ENCODE data around the gene CLDN19. TPM values are rescaled to one million over a fixed set of nuclear protein-coding genes. Genes with fewer than 3 reads are reported as not detected.
"Not testable (repeated sequence)": the region's sequence is repeated elsewhere in the genome, so short reads cannot be mapped to it uniquely, and the experiment has no call there.

The CLDN19 gene
- total and polyA plus RNA-seq, 4 donors: 0.39 to 0.94 TPM; not detected in 2

DNA sequence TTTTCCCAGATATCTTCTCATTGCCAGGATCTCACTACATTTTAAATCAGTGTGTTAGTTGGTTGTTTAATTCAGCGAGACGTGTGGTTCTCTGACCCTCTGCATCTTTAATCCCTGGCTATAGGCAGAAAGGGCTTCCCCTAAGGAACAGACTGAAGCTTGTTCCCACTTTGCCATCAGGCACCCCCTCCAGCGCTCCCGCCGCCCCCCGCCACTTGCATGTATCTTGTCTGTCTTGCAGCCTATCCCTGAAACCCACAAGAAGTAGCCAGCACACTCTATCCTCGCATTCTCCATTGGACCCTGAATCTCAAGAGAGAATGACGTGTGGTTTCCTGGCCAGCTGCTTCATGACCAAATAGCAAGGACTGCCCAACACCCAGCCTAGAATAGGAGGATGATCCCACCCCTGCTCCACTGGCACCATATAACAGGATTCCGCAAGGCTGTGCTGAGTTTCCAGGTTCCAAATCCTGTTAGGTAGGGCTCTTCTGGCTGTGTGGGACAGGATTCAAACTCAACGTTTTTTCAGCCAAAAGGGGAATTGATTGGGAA, 7.8 kb downstream of the CLDN19 start:
- intact Hi-C loops (cut with DNase I): no loop called here
- Histone ChIP-seq H3K27me3 (ENCODE audit: control insufficient read depth in 1 of 2, insufficient read depth in 2 of 2, low read length in 1 of 2) (no peaks in the 10 kb centered on the region), H3K4me3 (ENCODE audit: low read length in 2 of 2) (no peak overlapping the region), H3K27ac (ENCODE audit: low read depth in 1 of 2, low read length in 2 of 2) (no peak overlapping the region), H3K36me3 (ENCODE audit: control insufficient read depth in 1 of 2, insufficient read depth in 2 of 2, low read length in 1 of 2) (no peaks in the 10 kb centered on the region), H3K9me3 (ENCODE audit: control insufficient read depth, low read length) (no peaks in the 10 kb centered on the region), H3K4me1 (ENCODE audit: control insufficient read depth in 1 of 2, insufficient read depth in 2 of 2, low read length in 2 of 2) (no peaks in the 10 kb centered on the region)
- DNase-seq (peak in 1 of 2 donors; percentile 55), ATAC-seq (ENCODE audit: low FRiP score) (no peak)
- WGBS, 2 donors: 78 to 82% methylated on average over 10 of the region's 10 CpGs

DNA sequence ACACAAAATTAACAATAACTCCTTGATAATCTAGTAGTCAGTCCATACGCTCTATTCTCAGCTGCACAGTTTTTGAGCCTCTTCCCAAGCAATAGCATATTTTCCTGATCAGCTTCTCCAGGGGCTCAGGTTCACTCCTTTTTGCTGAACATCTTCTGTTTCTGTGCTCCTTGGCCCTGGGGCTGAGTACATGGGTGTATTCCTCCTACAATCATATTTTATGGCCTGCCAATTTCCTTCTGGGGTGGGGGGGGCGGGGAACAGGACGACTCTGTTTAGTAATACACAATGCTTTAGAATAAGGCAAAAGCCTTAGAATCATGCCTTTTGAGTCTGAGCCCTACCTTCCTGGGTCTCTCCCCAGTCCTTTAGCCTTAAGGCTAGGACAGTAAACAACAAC, 8.5 kb downstream of the CLDN19 start:
- no peaks in the 10 kb centered on the region for H3K27me3 ChIP-seq (ENCODE audit: control insufficient read depth in 1 of 2, insufficient read depth in 2 of 2, low read length in 1 of 2)
- H3K4me3 ChIP-seq (ENCODE audit: low read length in 2 of 2): no peak overlapping the region
- no peaks in the 10 kb centered on the region for H3K36me3 ChIP-seq (ENCODE audit: control insufficient read depth in 1 of 2, insufficient read depth in 2 of 2, low read length in 1 of 2)
- H3K4me1 ChIP-seq (ENCODE audit: control insufficient read depth in 1 of 2, insufficient read depth in 2 of 2, low read length in 2 of 2): no peaks in the 10 kb centered on the region
- 76 to 80% methylated on average over 3 of the region's 3 CpGs for WGBS, 2 donors
- H3K27ac ChIP-seq (ENCODE audit: low read depth in 1 of 2, low read length in 2 of 2): no peak overlapping the region
- DNase-seq (no peak), ATAC-seq (ENCODE audit: low FRiP score) (no peak)
- intact Hi-C loops (cut with DNase I): no loop called here
- H3K9me3 ChIP-seq (ENCODE audit: control insufficient read depth, low read length): no peaks in the 10 kb centered on the region

DNA sequence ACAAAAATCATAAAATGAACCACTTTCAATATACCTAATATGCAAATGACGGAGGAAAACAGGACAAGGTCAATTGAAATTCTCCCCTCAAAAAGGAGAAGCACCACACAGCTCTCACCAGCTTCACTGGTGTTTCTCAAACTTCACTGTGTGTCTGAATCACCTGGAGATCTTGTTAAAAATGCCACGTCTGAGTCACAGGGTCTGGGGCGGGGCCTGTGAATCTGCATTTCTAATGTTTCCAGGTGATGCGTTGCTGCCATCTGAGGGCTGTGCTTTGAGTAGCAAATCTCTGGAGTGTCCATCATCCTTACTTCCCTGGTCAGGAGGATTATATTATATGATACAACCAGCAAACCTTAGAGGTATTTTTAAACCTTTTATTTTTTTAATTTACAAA, 9.0 kb downstream of the CLDN19 start:
- intact Hi-C loops (cut with DNase I): no loop called here
- H3K9me3 ChIP-seq (ENCODE audit: control insufficient read depth, low read length): no peaks in the 10 kb centered on the region
- no peak for ATAC-seq (ENCODE audit: low FRiP score)

DNA sequence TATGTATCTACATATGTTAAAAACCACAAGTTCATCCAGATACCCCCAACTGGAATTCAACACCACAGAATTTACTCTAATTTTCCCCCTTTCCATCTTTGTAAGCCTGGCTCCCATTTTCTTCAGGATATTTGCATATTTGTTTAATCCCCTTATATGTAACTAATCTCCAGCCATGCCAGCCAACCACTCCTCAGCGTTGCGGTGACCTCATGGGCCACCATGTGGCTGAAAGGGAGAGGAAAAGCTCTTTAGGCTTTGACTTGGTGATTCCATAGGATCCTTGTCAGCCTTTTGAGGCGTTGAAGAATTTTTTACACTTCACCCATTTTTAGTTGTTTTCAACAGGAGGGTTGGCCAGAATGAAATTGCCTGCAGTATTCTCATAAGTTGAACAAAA, 10.0 kb downstream of the CLDN19 start:
- no peaks in the 10 kb centered on the region for H3K4me1 ChIP-seq (ENCODE audit: control insufficient read depth in 1 of 2, insufficient read depth in 2 of 2, low read length in 2 of 2)
- DNase-seq (no peak), ATAC-seq (ENCODE audit: low FRiP score) (no peak)
- no peak overlapping the region for H3K27ac ChIP-seq (ENCODE audit: low read depth in 1 of 2, low read length in 2 of 2)
- 81 to 89% methylated on average over 3 of the region's 3 CpGs for WGBS, 2 donors
- intact Hi-C loops (cut with DNase I): no loop called here
- no peaks in the 10 kb centered on the region for H3K27me3 ChIP-seq (ENCODE audit: control insufficient read depth in 1 of 2, insufficient read depth in 2 of 2, low read length in 1 of 2)
- no peak overlapping the region for H3K4me3 ChIP-seq (ENCODE audit: low read length in 2 of 2)
- H3K9me3 ChIP-seq (ENCODE audit: control insufficient read depth, low read length): no peaks in the 10 kb centered on the region
- H3K36me3 ChIP-seq (ENCODE audit: control insufficient read depth in 1 of 2, insufficient read depth in 2 of 2, low read length in 1 of 2): no peaks in the 10 kb centered on the region

More for the DNA sequence above, 9.0 kb downstream of the CLDN19 start:
- no peak overlapping the region for H3K27ac ChIP-seq (ENCODE audit: low read depth in 1 of 2, low read length in 2 of 2)
- no peaks in the 10 kb centered on the region for H3K4me1 ChIP-seq (ENCODE audit: control insufficient read depth in 1 of 2, insufficient read depth in 2 of 2, low read length in 2 of 2)
- no peak overlapping the region for H3K4me3 ChIP-seq (ENCODE audit: low read length in 2 of 2)
- WGBS, 2 donors: 70 to 72% methylated on average over 4 of the region's 4 CpGs
- no peak for DNase-seq
- no peaks in the 10 kb centered on the region for H3K27me3 ChIP-seq (ENCODE audit: control insufficient read depth in 1 of 2, insufficient read depth in 2 of 2, low read length in 1 of 2)
- no peaks in the 10 kb centered on the region for H3K36me3 ChIP-seq (ENCODE audit: control insufficient read depth in 1 of 2, insufficient read depth in 2 of 2, low read length in 1 of 2)

DNA sequence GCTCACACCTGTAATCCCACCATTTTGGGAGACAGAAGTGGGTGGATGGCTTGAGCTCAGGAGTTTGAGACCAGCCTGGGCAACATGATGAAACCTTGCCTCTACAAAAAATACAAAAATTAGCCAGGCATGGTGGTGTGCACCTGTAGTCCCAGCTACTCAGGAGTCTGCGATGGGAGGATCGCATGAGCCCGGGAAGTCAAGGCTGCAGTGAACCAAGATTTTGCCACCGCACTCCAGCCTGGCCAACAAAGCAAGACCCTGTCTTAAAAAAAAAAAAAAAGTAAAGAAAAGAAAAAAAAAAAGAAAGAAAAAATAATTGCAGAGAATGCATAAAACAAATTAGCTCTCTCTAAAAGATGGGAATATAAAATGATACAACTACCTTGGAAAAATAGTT, 14.2 kb downstream of the CLDN19 start:
- H3K36me3 ChIP-seq (ENCODE audit: control insufficient read depth in 1 of 2, insufficient read depth in 2 of 2, low read length in 1 of 2); intact Hi-C loops (cut with DNase I); ATAC-seq (ENCODE audit: low FRiP score); H3K4me1 ChIP-seq (ENCODE audit: control insufficient read depth in 1 of 2, insufficient read depth in 2 of 2, low read length in 2 of 2); H3K27ac ChIP-seq (ENCODE audit: low read depth in 1 of 2, low read length in 2 of 2); H3K9me3 ChIP-seq (ENCODE audit: control insufficient read depth, low read length); H3K4me3 ChIP-seq (ENCODE audit: low read length in 2 of 2); H3K27me3 ChIP-seq (ENCODE audit: control insufficient read depth in 1 of 2, insufficient read depth in 2 of 2, low read length in 1 of 2): not testable (repeated sequence)
- whole genome bisulfite sequencing, 2 donors: 95 to 98% methylated on average over 4 of the region's 4 CpGs
- peak in 1 of 2 donors; percentile 52 for DNase-seq

DNA sequence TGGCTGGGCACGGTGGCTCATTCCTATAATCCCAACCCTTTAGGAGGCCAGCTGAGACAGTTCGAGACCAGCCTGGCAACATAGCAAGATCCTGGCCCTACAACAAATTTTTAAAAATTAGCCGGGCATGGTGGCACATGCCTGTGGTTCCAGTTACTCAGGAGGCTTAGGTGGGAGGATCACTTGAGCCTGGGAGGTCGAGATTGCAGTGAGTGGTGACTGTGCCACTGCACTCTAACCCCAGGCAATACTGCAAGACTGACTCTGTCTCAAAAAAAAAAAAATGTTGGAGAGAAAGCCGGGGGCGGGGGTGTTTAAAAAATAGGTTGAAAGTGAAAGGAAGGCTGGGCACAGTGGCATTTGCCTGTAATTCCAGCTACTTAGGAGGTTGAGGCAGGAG, 16.5 kb downstream of the CLDN19 start:
- no peak for ATAC-seq (ENCODE audit: low FRiP score)
- DNase-seq: no peak
- Histone ChIP-seq H3K27ac (ENCODE audit: low read depth in 1 of 2, low read length in 2 of 2) (no peak overlapping the region), H3K4me3 (ENCODE audit: low read length in 2 of 2) (no peak overlapping the region), H3K9me3 (ENCODE audit: control insufficient read depth, low read length) (no peaks in the 10 kb centered on the region), H3K27me3 (ENCODE audit: control insufficient read depth in 1 of 2, insufficient read depth in 2 of 2, low read length in 1 of 2) (no peaks in the 10 kb centered on the region), H3K4me1 (ENCODE audit: control insufficient read depth in 1 of 2, insufficient read depth in 2 of 2, low read length in 2 of 2) (no peaks in the 10 kb centered on the region), H3K36me3 (ENCODE audit: control insufficient read depth in 1 of 2, insufficient read depth in 2 of 2, low read length in 1 of 2) (no peaks in the 10 kb centered on the region)
- 55 to 56% methylated on average over 6 of the region's 6 CpGs for WGBS, 2 donors
- intact Hi-C loops (cut with DNase I): no loop called here

DNA sequence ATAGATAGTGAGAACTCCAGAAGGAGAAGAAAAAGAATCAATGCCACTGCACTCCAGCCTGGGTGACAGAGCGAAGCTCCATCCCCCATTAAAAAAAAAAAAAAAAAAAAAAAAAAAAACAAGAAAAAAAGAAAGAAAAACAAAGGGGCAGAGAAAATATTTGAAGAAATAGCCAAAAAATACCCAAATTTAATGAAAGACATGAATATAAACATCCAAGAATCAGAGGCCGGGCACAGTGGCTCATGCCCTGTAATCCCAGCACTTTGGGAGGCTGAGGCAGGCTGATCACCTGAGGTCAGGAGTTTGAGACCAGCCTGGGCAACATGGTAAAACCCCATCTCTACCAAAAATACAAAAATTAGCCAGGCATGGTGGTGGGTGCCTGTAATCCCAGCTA, 17.6 kb downstream of the CLDN19 start:
- ATAC-seq (ENCODE audit: low FRiP score); H3K27me3 ChIP-seq (ENCODE audit: control insufficient read depth in 1 of 2, insufficient read depth in 2 of 2, low read length in 1 of 2); H3K4me3 ChIP-seq (ENCODE audit: low read length in 2 of 2); DNase-seq; H3K36me3 ChIP-seq (ENCODE audit: control insufficient read depth in 1 of 2, insufficient read depth in 2 of 2, low read length in 1 of 2); H3K9me3 ChIP-seq (ENCODE audit: control insufficient read depth, low read length); H3K4me1 ChIP-seq (ENCODE audit: control insufficient read depth in 1 of 2, insufficient read depth in 2 of 2, low read length in 2 of 2); H3K27ac ChIP-seq (ENCODE audit: low read depth in 1 of 2, low read length in 2 of 2); intact Hi-C loops (cut with DNase I): not testable (repeated sequence)
- WGBS, 2 donors: 87 to 89% methylated on average over 2 of the region's 2 CpGs

DNA sequence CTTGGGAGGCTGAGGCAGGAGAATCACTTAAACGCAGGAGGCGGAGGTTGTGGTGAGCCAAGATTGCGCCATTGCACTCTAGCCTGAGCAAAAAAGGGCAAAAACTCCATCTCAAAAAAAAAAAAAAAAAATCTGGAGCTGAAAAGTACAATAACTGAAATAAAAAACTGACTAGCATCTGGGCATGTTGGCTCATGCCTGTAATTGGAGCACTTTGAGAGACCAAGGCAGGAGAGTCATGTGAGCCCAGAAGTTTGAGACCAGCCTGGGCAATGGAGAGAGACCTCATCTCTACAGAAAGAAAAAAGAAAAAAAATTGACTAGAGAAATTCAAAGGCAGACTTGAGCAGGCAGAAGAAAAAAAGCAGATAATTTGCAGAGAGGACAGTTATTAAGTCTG, 18.1 kb downstream of the CLDN19 start:
- ATAC-seq (ENCODE audit: low FRiP score): no peak

DNA sequence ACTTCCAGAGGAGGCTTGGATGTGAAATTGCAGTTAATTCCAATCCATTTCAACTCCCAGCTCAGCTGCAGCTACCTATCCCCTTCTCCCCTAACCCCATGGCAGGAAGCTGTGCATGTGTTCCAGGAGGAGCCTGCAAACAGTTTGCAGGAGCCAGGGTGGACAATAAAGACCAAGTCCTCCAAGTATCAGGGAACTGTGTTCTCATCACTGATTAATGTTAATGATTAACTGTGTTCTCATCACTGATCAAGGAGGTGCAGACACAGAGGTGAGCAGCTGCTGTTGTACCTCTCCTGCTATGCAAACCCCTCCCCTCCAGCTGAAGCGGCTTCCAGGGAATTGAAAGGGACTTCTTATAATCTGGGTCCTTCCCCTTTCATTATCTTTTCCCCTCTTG, 19.2 kb downstream of the CLDN19 start:
- no peak for DNase-seq
- Histone ChIP-seq H3K27me3 (ENCODE audit: control insufficient read depth in 1 of 2, insufficient read depth in 2 of 2, low read length in 1 of 2) (no peaks in the 10 kb centered on the region), H3K27ac (ENCODE audit: low read depth in 1 of 2, low read length in 2 of 2) (no peak overlapping the region), H3K9me3 (ENCODE audit: control insufficient read depth, low read length) (no peaks in the 10 kb centered on the region), H3K36me3 (ENCODE audit: control insufficient read depth in 1 of 2, insufficient read depth in 2 of 2, low read length in 1 of 2) (no peaks in the 10 kb centered on the region), H3K4me1 (ENCODE audit: control insufficient read depth in 1 of 2, insufficient read depth in 2 of 2, low read length in 2 of 2) (no peaks in the 10 kb centered on the region), H3K4me3 (ENCODE audit: low read length in 2 of 2) (no peak overlapping the region)
- intact Hi-C loops (cut with DNase I): no loop called here
- ATAC-seq (ENCODE audit: low FRiP score): no peak
- WGBS, 2 donors: 95 to 100% methylated on average over 1 of the region's 1 CpG

More for the DNA sequence above, 18.1 kb downstream of the CLDN19 start:
- intact Hi-C loops (cut with DNase I): no loop called here
- DNase-seq: no peak
- H3K4me1 ChIP-seq (ENCODE audit: control insufficient read depth in 1 of 2, insufficient read depth in 2 of 2, low read length in 2 of 2): no peaks in the 10 kb centered on the region
- H3K4me3 ChIP-seq (ENCODE audit: low read length in 2 of 2): no peak overlapping the region
- H3K27ac ChIP-seq (ENCODE audit: low read depth in 1 of 2, low read length in 2 of 2): no peak overlapping the region
- H3K27me3 ChIP-seq (ENCODE audit: control insufficient read depth in 1 of 2, insufficient read depth in 2 of 2, low read length in 1 of 2): no peaks in the 10 kb centered on the region
- 98 to 99% methylated on average over 3 of the region's 3 CpGs for WGBS, 2 donors
- no peaks in the 10 kb centered on the region for H3K9me3 ChIP-seq (ENCODE audit: control insufficient read depth, low read length)
- H3K36me3 ChIP-seq (ENCODE audit: control insufficient read depth in 1 of 2, insufficient read depth in 2 of 2, low read length in 1 of 2): no peaks in the 10 kb centered on the region

Data from aorta (tissue), 5 donors.